Sigmoid colon (tissue), 7 donors: ENCODE data around the gene RAB8A. TPM values are rescaled to one million over a fixed set of nuclear protein-coding genes. Genes with fewer than 3 reads are reported as not detected.
"Not testable (repeated sequence)": the region's sequence is repeated elsewhere in the genome, so short reads cannot be mapped to it uniquely, and the experiment has no call there.

Experiments used
- DNase-seq: peaks from one replicate; pipeline ENCODE4 v3.0.0-alpha.2; 2019
- H3K27ac ChIP-seq, 4 donors: fragments of 200-600 bp; sonication (generic); one replicate each; pipeline ENCODE4 v1.5.1; 2016 to 2019; ENCODE audit warnings: mild to moderate bottlenecking in 1 of 4
- H3K27me3 ChIP-seq, 3 donors: fragments of 200-600 bp; sonication (generic); one replicate each; pipeline ENCODE4 v1.5.1; 2019; ENCODE audit warnings: mild to moderate bottlenecking in 1 of 3
- H3K36me3 ChIP-seq, 4 donors: fragments of 200-600 bp; sonication (generic); one replicate each; pipeline ENCODE4 v1.5.1; 2016 to 2019
- H3K4me1 ChIP-seq, 4 donors: fragments of 200-600 bp; sonication (generic); one replicate each; pipeline ENCODE4 v1.5.1; 2017 to 2019
- H3K4me3 ChIP-seq, 4 donors: fragments of 200-600 bp; sonication (generic); one replicate each; pipeline ENCODE4 v1.5.1; 2017 to 2019; ENCODE audit warnings: mild to moderate bottlenecking in 2 of 4, moderate library complexity in 1 of 4
- H3K9me3 ChIP-seq, 4 donors: fragments of 200-600 bp in 3 of 4; sonication (generic) in 3 of 4; one replicate each; pipeline versions ENCODE4 v1.5.1 to v1.6.1; 2013 to 2019
- EP300 ChIP-seq, 4 donors: sonication (generic); formaldehyde crosslinking; IDR thresholded peaks; one replicate each; pipeline ENCODE4 v1.6.1; 2017; ENCODE audit warnings: antibody characterized with exemption in 4 of 4
- POLR2A ChIP-seq, 2 donors: fragments of 450-650 bp; IDR thresholded peaks; one replicate each; pipeline ENCODE4 v1.6.1; 2016; ENCODE audit warnings: antibody characterized with exemption in 2 of 2, mild to moderate bottlenecking in 2 of 2, moderate library complexity in 2 of 2
- POLR2AphosphoS5 ChIP-seq, 4 donors: sonication (generic); formaldehyde crosslinking; IDR thresholded peaks; one replicate each; pipeline ENCODE4 v1.6.1; 2017; ENCODE audit warnings: antibody characterized with exemption in 4 of 4
- WGBS, 2 donors: extraction: QIAGEN DNeasy Blood & Tissue Kit; methylation state at CpG; one replicate each; pipeline ENCODE4 v1.1.7; 2013; 5-methylcytosine and 5-hydroxymethylcytosine counted together
- intact Hi-C: fragments of 100-400 bp; cut with DNase I; formaldehyde crosslinking; loops from one replicate; pipeline ENCODE4 v1.15.1; 2023
- polyA plus RNA-seq, 3 donors: library from polyadenylated mRNA; stranded (reverse); fragments of 200-250 nt; gene quantifications; one replicate each; pipeline ENCODE4 v1.2.3, GENCODE V29; 2013
- total RNA-seq, 4 donors: library from RNA; depleted of rRNA; stranded (reverse); fragments of >200 nt; gene quantifications; one replicate each; pipeline ENCODE4 v1.1.0, GENCODE V29; 2016
- TF ChIP-seq, protein P1 (sequence below), 4 experiments: fragments of 450-650 bp in 3 of 4; fragments of 200-600 bp in 1 of 4; IDR thresholded peaks; one replicate each; pipeline ENCODE4 v1.5.1; 2016 to 2019; ENCODE audit warnings: antibody characterized with exemption in 4 of 4, mild to moderate bottlenecking in 3 of 4, moderate library complexity in 2 of 4
- donor health status: healthy with polysubstance abuse.
- donor health status: Bipolar disorder and iron deficiency.
- donor health status: healthy.

RAB8A gene
- total and polyA plus RNA-seq, 7 donors, result 32.8 to 126 (median 43.9) TPM

DNA sequence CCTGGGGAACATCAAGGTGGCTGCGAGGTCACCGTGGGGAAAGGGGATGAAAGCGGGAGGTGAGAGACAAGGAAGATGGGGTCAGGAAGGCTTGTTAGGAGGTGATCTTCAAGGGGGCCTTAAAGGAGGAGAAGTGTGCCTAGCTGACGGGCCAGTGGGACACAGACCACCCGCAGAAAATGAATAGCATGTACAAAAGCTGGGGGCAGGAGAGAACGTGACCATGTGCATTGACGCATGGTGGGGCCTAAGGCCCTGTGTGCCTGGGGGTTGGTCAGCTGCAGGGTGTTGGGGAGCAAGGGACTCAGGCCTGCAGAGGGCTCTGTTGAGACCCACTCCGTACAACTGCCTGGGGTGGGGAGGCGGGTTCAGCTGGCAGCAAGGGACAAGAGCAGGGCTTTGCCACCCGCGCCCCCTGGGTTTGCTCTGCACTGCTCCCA, 5.9 kb downstream of the RAB8A start:
- Histone ChIP-seq H3K36me3 (peaks cover 27 to 47% (median 42%) of the 10 kb centered on the region in 4 donors), H3K9me3 (no peaks in the 10 kb centered on the region), H3K27ac (no peak overlapping the region), H3K4me1 (peaks cover 0 to 37% (median 30%) of the 10 kb centered on the region in 4 donors), H3K27me3 (no peaks in the 10 kb centered on the region), H3K4me3 (no peak overlapping the region)
- TF ChIP-seq EP300 (IDR thresholded peaks at IDR 0.05), result no peak
- TF ChIP-seq, protein P1, sequence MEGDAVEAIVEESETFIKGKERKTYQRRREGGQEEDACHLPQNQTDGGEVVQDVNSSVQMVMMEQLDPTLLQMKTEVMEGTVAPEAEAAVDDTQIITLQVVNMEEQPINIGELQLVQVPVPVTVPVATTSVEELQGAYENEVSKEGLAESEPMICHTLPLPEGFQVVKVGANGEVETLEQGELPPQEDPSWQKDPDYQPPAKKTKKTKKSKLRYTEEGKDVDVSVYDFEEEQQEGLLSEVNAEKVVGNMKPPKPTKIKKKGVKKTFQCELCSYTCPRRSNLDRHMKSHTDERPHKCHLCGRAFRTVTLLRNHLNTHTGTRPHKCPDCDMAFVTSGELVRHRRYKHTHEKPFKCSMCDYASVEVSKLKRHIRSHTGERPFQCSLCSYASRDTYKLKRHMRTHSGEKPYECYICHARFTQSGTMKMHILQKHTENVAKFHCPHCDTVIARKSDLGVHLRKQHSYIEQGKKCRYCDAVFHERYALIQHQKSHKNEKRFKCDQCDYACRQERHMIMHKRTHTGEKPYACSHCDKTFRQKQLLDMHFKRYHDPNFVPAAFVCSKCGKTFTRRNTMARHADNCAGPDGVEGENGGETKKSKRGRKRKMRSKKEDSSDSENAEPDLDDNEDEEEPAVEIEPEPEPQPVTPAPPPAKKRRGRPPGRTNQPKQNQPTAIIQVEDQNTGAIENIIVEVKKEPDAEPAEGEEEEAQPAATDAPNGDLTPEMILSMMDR (IDR thresholded peaks at IDR 0.05), result no peak
- TF ChIP-seq POLR2AphosphoS5 (IDR thresholded peaks at IDR 0.05), result no peak
- TF ChIP-seq POLR2A (IDR thresholded peaks at IDR 0.05), result no peak
- 74 to 92% methylated on average over 11 of the region's 11 CpGs for WGBS, 2 donors
- no peak for DNase-seq
- intact Hi-C loops, result loop anchor here (10.0 kb wide), 1 partner anchor 283 kb away; no protein-coding TSS in a partner anchor

DNA sequence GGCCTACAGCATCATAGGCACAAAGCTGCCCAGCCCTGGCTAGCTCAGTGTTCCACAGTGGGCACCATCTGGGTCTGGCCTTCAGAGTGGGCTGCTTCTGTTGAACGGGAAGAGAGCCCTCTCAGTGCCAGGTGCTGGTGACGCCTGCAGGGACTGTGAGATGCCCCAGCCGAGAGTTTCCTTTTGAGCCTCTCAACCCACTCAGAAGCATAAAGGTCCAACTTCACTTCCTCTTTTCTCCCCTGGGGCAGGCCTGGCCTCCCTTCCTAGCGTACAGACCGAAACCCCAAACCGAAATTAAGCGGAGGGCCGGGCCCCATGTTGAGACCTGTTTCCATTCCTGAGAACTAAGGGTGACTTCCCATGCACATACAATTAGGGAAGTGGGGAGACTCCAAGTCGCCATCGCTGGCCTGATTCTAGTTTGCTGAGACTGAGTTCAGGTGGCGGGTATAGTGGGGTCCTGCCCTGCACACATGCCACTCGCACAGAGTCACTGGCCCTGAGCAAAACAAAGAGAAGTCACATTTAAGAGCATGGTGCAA, 6.9 kb downstream of the RAB8A start:
- H3K4me1 ChIP-seq, result peaks cover 0 to 27% (median 20%) of the 10 kb centered on the region in 4 donors

DNA sequence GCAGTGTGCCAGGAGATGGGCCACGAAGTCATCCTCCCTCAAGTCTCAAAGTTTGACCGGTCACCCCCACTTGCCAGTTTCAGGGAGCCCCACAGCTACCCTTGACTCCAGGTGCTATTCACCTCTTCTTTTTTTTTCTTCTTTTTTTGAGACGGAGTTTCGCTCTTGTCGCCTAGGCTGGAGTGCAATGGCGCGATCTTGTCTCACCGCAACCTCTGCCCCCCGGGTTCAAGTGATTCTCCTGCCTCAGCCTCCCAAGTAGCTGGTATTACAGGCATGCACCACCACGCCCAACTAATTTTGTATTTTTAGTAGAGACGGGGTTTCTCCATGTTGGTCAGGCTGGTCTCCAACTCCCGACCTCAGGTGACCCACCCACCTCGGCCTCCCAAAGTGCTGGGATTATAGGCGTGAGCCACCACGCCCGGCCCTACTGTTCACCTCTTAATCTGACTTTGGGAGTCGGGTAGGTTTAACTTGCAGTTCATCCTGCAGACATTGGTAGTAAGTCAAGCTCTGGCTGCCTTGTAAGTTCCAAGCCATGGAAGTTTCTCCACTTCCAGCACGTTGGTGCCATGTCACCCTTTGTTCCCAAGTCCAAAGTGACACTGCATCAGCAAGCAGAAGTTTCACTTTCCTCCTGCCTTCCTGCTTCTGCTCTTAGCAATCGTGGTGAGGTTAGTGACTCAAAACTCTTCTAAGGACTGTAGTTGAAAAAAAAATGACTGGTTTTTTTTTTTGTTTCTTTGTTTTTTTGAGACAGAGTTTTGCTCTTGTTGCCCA, 7.6 kb downstream of the RAB8A start:
- not testable (repeated sequence) for DNase-seq, H3K27me3 ChIP-seq, H3K4me3 ChIP-seq, H3K9me3 ChIP-seq
- peaks cover 0 to 20% (median 17%) of the 10 kb centered on the region in 4 donors for H3K4me1 ChIP-seq
- H3K27ac ChIP-seq, result peak overlapping the region in 3 of 4 donors; percentile 34 to 38 (median 35)
- 74 to 76% methylated on average over 19 of the region's 19 CpGs for WGBS, 2 donors
- H3K36me3 ChIP-seq, result peaks cover 36 to 64% (median 52%) of the 10 kb centered on the region in 4 donors
- intact Hi-C loops, result loop anchor here (10.0 kb wide), 1 partner anchor 284 kb away; no protein-coding TSS in a partner anchor

More for the DNA sequence above, 6.9 kb downstream of the RAB8A start:
- TF ChIP-seq POLR2A (IDR thresholded peaks at IDR 0.05) (no peak), EP300 (IDR thresholded peaks at IDR 0.05) (no peak), POLR2AphosphoS5 (IDR thresholded peaks at IDR 0.05) (no peak)
- TF ChIP-seq, protein P1 (IDR thresholded peaks at IDR 0.05), result no peak
- DNase-seq, result no peak
- Histone ChIP-seq H3K36me3 (peaks cover 36 to 57% (median 49%) of the 10 kb centered on the region in 4 donors), H3K4me3 (no peak overlapping the region), H3K9me3 (no peaks in the 10 kb centered on the region), H3K27ac (peak overlapping the region in 3 of 4 donors; percentile 34 to 38 (median 35)), H3K27me3 (no peaks in the 10 kb centered on the region)
- intact Hi-C loops, result loop anchor here (10.0 kb wide), 1 partner anchor 284 kb away; no protein-coding TSS in a partner anchor
- 58 to 87% methylated on average over 12 of the region's 12 CpGs for WGBS, 2 donors

DNA sequence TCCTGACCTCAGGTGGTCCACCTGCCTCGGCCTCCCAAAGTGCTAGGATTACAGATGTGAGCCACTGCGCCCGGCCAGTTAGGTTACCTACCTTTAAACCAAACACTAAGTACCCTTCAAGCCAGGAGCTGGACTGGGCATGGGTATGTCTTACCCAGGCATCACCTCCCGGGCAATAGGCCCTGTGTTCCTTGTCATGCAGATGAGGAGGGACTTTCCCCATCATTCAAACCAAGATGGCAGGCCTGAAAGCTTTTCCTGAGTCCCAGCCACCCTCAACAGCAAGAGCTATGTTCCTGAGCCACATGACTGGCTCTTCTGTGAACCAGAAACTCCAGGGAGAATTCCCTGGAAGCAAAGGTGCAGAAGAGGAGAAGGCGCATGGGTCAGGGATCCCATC, 9.5 kb downstream of the RAB8A start:
- WGBS, 2 donors, result 91 to 94% methylated on average over 5 of the region's 5 CpGs
- no peaks in the 10 kb centered on the region for H3K27me3 ChIP-seq
- H3K4me3 ChIP-seq, result no peak overlapping the region
- DNase-seq, result no peak
- H3K27ac ChIP-seq, result no peak overlapping the region
- intact Hi-C loops, result no loop called here
- H3K4me1 ChIP-seq, result peaks cover 0 to 1% (median 0%) of the 10 kb centered on the region in 4 donors
- no peak for TF ChIP-seq EP300 (IDR thresholded peaks at IDR 0.05)
- TF ChIP-seq POLR2AphosphoS5 (IDR thresholded peaks at IDR 0.05), result no peak
- TF ChIP-seq POLR2A (IDR thresholded peaks at IDR 0.05), result no peak
- TF ChIP-seq, protein P1 (IDR thresholded peaks at IDR 0.05), result no peak
- H3K36me3 ChIP-seq, result peaks cover 36 to 83% (median 67%) of the 10 kb centered on the region in 4 donors
- no peaks in the 10 kb centered on the region for H3K9me3 ChIP-seq

DNA sequence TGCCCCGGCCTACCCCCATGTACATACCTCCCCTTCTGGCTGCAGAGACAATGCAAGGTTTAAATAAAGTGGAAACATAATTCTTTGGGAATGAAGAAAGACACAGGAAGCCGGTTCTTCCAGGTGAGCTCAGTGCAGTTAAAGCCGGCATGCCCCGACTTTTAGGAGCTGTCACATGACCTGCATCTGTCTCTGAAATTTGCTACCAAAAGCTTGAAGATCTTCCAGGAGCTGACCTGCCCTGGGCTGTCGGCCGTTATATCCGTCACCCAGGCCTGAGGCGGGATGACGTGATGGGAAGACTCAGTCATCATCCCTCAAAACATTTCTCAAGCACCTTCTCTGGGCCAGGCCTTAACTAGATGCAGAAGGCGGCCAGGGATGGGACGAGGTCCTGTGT, 10.3 kb downstream of the RAB8A start:
- no peaks in the 10 kb centered on the region for H3K27me3 ChIP-seq
- intact Hi-C loops, result no loop called here
- TF ChIP-seq, protein P1 (IDR thresholded peaks at IDR 0.05), result no peak
- DNase-seq, result no peak
- no peaks in the 10 kb centered on the region for H3K9me3 ChIP-seq
- H3K4me3 ChIP-seq, result no peak overlapping the region
- H3K27ac ChIP-seq, result no peak overlapping the region
- 94 to 95% methylated on average over 11 of the region's 11 CpGs for WGBS, 2 donors
- peaks cover 36 to 91% (median 73%) of the 10 kb centered on the region in 4 donors for H3K36me3 ChIP-seq
- H3K4me1 ChIP-seq, result no peaks in the 10 kb centered on the region
